HG03060 (cell line): Measurements from ENCODE around the gene ADCY2.
"Not testable (repeated sequence)": the region's sequence is repeated elsewhere in the genome, so short reads cannot be mapped to it uniquely, and the experiment has no call there.

Source experiments
- ATAC-seq: cut with Tn5 transposase; IDR thresholded peaks from one replicate; pipeline ENCODE4 v1.9.1; 2021; ENCODE audit warnings: low read depth, moderate number of reproducible peaks; ENCODE audit not compliant: unreplicated experiment

The ADCY2 gene

DNA sequence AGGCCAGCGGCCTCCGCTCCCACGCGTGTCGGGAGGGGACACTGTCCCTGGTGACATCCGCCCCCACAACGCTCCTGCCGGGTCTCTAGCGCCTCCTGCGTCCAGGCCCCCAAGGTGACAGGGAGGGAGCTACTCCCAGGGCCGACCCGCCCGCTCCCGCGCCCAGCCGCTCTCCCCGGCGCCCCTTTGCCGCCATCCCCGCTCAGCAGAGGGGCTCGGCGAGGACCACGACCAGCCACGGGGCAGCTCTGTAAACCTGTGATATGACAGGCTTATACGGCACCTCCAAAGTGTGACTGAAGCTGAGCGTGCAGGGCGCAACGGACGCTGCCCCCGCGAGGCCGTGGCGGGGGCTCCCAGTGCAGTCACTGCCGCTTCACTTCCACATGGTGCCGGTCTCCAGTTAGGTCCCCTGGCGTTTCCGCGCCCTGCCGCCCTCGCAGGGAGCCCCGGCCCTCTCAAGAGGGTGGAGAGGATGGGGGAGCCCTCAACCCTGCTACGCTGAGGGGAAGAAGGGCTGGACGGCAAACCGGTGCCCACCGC lies 978 bp upstream of the ADCY2 start:
- ATAC-seq = no peak

DNA sequence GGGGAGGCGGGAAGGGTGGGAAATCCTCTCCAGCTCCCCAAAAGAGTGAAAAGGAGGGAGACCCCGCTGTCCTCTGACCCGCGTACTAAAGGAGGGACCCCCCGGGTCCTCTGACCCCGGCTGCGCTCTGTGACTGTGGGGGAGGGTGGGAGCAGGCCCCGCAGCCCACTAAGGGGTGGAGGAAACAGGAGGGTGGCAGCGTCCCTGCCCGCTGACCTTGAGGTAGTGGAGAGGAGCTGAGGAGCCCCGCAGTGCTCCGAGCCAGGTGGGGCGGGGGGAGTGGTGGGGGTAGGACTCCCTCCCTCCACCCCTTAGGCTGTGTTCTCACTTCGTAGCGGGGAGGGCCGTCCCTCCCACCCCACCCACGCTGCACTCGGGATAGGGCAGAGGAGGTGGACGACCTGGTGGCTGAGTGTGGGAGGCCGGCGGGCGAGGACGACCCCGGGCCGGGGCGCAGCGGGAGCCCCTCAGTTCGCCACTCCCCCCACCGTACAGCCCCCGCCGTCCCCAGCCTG lies 449 bp upstream of the ADCY2 start:
- ATAC-seq = no peak

DNA sequence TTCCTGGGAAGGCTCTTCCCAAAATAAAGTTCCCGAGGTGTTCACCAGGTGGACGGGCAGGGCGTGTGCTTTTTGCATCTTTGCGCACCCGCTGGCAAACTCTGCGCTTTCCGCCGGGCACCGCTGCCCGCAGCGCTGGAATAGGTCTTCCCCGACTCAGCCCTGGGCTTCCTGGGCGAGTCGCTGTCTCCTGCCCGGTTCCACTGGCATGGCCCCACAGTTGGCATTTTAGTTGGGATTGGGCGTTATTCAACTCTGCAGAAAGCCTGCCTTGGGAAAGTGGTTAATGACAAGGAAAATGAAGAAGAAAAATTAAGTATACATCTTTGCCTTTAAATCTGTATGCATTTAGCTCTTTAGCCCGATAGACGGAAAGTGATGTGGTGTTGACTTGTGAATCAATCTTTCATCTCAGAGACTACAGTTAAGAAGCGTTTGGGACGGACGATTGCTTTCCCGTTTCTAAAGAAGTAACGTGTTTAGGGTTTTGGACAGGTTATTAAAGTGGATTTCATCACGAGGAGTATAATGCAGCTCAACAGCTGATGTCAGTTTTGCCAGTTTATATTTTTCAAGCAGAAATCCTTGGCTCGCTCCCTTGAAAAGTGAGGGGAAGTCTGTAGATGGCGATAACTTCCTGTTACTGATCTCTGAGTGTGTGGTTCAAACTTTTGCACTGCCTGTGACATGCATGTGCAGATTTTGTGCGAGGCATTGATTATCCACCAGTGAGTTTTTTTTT lies 946 bp downstream of the ADCY2 start:
- ATAC-seq = no peak

DNA sequence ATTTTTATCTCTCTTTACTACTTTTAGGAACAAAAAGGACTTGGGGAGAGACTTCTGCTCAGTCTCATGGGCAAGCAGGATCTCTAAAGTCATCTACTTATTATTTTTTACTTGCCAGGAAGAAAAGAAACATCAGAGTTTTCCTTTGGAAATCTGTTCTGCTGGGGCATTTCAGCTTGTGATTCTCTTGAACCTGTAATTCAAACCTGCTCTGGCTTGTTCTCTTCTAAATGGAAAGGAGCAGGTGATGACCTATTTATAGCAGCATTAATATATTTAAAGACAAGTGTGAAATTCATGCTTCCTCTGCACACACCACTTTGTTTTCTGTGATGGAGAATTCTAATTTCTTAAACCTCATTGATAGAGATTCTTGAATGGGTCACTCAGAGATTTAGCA lies 2.0 kb downstream of the ADCY2 start:
- no peak for ATAC-seq

GRCh38 chr5:7398596-7399280 lies 2.8 kb downstream of the ADCY2 start:
- ATAC-seq = no peak

- ATAC-seq = no peak
Observed at GRCh38 chr5:7405277-7405676, 9.3 kb downstream of the ADCY2 start.

DNA sequence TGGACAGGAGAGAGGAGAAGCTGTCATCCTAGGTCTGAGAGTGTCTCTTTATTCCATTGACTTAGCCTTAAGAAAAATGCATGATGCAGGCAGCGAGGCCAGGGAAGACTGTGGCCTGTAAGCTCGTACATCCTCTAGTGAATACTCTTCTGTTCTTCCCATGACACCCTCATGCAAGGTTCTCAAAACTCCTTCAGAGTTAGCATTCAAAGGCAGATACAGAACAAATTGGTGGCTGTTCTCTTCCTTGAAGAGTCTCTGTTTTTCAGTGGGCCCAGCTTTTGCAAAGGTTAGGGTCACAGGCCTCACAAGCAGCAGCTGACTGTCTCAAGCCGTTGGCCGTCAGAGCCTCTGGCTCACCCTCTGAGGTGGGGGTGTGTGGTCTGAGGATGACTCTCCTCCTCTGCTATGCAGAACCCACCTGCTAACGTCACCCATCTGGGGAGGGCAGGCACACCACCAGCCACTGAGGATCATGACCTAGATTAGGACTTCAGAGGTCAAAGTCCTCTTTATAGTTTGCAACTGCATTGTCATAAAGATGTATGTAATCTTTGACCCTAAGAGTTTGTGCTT lies 15.1 kb downstream of the ADCY2 start:
- ATAC-seq = no peak

DNA sequence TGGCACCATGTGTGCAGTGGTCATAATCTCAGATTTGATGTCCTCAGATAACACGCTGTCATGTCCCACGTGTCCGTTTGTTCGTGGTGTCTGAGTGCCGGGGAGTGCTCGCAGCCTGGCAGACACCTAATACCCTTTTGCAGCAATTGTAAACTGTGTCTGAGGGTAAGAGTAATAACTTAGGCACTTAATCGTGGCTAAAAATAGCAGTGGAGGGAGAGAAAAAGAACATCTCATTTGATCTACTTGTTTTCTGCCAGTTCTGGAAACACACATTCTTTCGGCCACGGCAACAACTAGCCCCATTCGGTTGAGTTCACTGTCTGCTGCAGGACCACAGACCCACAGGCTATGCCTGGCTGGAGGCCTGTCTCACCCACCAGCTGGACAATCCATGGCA lies 16.5 kb downstream of the ADCY2 start:
- ATAC-seq = no peak

DNA sequence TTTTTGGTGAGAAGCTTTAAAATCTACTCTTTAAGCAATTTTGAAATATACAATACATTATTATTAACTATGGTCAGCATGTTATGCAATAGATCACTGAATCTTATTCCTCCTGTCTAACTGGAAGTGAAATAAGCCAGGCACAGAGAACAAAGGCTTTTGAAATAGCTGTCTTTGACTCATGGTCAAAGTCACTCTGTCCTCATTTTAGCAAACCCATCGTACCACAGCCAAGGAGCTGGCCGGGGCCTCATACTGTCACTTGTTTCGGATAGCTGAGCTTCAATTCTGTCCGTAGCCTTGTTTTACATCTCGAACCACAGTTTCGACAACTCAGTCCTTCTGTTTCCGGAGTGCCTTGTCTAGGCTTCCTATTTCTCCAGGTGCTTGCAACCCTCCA lies 19.2 kb downstream of the ADCY2 start:
- no peak for ATAC-seq

- no peak for ATAC-seq
Observed at GRCh38 chr5:7415587-7416535, 19.9 kb downstream of the ADCY2 start.

DNA sequence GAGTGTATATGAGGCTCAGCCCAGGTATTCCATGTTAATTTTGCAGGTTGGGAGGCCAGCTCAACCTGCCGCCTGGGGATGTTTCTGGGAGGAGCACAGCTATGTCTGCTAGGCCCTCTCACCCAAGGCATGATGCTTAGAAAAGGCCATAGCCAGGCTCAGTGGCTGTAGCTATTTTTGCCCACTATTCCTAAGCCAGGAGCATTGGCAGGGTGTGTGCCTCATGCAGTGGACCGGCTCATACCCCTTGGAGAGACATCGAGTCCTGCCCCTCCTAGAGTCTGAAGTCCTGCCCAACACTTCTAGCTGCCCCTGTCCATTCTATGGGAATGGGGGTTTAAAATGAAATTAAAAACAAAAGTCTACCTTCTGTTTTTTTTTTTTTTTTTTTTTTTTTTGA lies 22.3 kb downstream of the ADCY2 start:
- no peak for ATAC-seq

- no peak for ATAC-seq
Observed at GRCh38 chr5:7419367-7419766, 23.4 kb downstream of the ADCY2 start.

DNA sequence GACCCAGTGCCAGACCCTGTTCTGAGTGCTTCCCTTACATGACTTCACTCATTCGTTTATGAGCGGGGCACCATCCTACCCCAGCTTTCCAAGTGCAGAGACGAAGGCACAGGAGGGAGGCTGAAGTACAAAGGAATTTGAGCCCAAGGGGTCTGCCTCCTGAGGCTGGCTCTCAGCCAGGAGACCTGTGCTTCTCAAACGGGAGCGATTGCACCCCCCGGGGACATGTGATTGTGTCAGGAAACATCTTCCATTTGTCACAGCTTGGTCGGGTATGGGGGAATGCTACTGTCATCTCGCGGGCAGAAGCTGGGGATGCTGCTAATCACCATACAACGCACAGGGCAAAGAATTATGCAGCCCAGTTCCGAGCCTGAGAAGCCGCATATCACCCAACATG lies 23.9 kb downstream of the ADCY2 start:
- ATAC-seq = no peak

- no peak for ATAC-seq
Observed at GRCh38 chr5:7420510-7421280, 24.8 kb downstream of the ADCY2 start.

DNA sequence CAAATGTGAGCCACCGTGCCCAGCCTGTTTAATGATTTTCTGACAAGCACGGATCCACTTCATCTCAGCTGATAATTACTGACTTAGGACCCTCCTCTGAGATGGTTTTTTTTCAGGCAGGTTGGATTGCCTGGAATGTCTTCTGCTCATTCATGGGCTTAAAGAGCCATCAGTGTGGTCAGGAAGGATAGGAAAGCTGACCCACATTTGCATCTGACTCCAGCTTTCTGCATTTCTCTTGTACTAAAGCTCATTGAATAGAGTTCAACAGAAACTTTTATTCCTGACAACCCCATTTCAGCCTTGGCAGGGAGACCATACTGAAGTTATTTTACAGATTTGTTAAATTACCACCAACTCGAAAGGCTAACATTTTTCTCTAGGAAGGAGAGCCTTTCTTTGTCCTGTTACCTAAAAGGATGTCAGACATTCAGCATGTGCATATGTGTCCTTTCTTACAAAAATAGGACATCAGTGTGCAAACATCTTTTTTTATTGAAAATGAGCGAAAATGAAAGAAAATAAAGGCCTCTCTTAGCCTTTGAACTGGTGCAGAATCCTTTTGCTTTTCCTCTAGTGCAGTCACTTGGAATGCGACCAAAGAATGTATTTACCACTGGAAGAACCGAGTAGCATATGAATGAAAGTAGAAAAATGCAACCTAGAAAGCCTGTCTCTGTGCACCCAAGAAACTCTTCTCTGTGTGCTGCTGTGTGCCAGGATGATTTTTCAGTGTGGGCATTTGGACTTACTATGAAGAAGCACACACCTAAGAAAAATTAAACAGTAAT lies 26.6 kb downstream of the ADCY2 start:
- no peak for ATAC-seq

- not testable (repeated sequence) for ATAC-seq
Observed at GRCh38 chr5:7423231-7423630, 27.3 kb downstream of the ADCY2 start.

GRCh38 chr5:7425830-7426229 lies 29.9 kb downstream of the ADCY2 start:
- ATAC-seq = no peak

GRCh38 chr5:7426284-7426683 lies 30.3 kb downstream of the ADCY2 start:
- no peak for ATAC-seq

DNA sequence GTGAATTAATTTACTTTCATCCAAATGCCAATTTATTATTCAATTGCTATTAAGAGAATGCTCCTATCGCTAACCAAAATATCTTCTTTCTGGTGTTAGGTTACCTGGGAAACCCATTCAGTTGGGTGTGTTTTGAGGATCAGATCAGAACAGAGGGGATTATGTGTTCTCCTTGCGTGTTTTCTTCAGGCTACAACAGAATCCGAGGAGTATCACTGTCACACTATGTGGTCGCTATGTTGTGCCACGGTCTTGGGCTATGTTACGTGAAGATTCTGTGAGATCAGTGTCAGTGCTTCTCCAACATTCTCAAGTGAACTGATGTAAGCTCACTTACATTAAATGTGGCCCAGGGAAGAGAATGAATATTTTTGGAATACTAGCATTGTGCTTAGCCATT lies 39.0 kb downstream of the ADCY2 start:
- no peak for ATAC-seq
